Activated CD4-positive, alpha-beta T cell treated with anti-CD3 and anti-CD28 coated beads for 4 hours (primary cell): ENCODE measurements around the gene ATF6.
A peak's percentile ranks its signal among the peaks of the same experiment; 100 is the strongest.

ENCODE experiments used
- DNase-seq, 2 donors: peaks; one replicate each; pipeline ENCODE4 v3.0.0-alpha.2; 2020

ATF6 gene

GRCh38 chr1:161945306-161946060, 179.4 kb downstream of the ATF6 start:
- no peak for DNase-seq

GRCh38 chr1:161946071-161946987, 180.2 kb downstream of the ATF6 start:
- DNase-seq, result no peak

GRCh38 chr1:161948435-161948834, 182.3 kb downstream of the ATF6 start:
- no peak for DNase-seq

- no peak for DNase-seq
These were observed 183.4 kb downstream of the ATF6 start for GRCh38 chr1:161949548-161949947.

GRCh38 chr1:161950377-161950776, 184.3 kb downstream of the ATF6 start:
- DNase-seq, result no peak

- no peak for DNase-seq
These were observed 185.5 kb downstream of the ATF6 start for GRCh38 chr1:161951646-161952045.

GRCh38 chr1:161952607-161953172, 186.6 kb downstream of the ATF6 start:
- no peak for DNase-seq

- DNase-seq, result no peak
These were observed 187.3 kb downstream of the ATF6 start for GRCh38 chr1:161953256-161953920.

- DNase-seq, result no peak
These were observed 187.9 kb downstream of the ATF6 start for GRCh38 chr1:161954050-161954449.

GRCh38 chr1:161954466-161954865, 188.3 kb downstream of the ATF6 start:
- DNase-seq, result no peak

- no peak for DNase-seq
These were observed 189.5 kb downstream of the ATF6 start for GRCh38 chr1:161955606-161956005.

- DNase-seq, result no peak
These were observed 190.0 kb downstream of the ATF6 start for GRCh38 chr1:161956097-161956496.

GRCh38 chr1:161956930-161957329, 190.8 kb downstream of the ATF6 start:
- DNase-seq, result no peak

GRCh38 chr1:161958425-161958824, 192.3 kb downstream of the ATF6 start:
- DNase-seq, result no peak

- peak; percentile 18 to 35 for DNase-seq
These were observed 196.2 kb downstream of the ATF6 start for GRCh38 chr1:161962091-161962887.

GRCh38 chr1:161966067-161966466, 199.9 kb downstream of the ATF6 start:
- DNase-seq, result no peak

- no peak for DNase-seq
These were observed 203.9 kb downstream of the ATF6 start for GRCh38 chr1:161970036-161970435.

- DNase-seq, result no peak
These were observed 204.5 kb downstream of the ATF6 start for GRCh38 chr1:161970633-161971032.

GRCh38 chr1:161972828-161973227, 206.7 kb downstream of the ATF6 start:
- no peak for DNase-seq

GRCh38 chr1:161973924-161974845, 208.1 kb downstream of the ATF6 start:
- DNase-seq, result no peak
